Activated CD4-positive, alpha-beta T cell treated with anti-CD3 and anti-CD28 coated beads for 1 hour (primary cell): Measurements from ENCODE around the gene MFAP4.

ENCODE experiments used
- DNase-seq: peaks from one replicate; pipeline ENCODE4 v3.0.0-alpha.2; 2020

Gene MFAP4

GRCh38 chr17:19386974-19387920 lies at the start of gene MFAP4:
Gene MFAP4 (minus strand): TSS chr17:19387190. CDS start chr17:19387155, 35 bp downstream.
- no peak for DNase-seq

GRCh38 chr17:19433727-19434340 lies 46.8 kb upstream of the MFAP4 start:
- no peak for DNase-seq

- no peak for DNase-seq
These were observed 46.3 kb upstream of the MFAP4 start for GRCh38 chr17:19433255-19433654.

- no peak for DNase-seq
These were observed 44.7 kb upstream of the MFAP4 start for GRCh38 chr17:19431691-19432090.

- no peak for DNase-seq
These were observed 39.6 kb upstream of the MFAP4 start for GRCh38 chr17:19426631-19427030.

- no peak for DNase-seq
These were observed 38.2 kb upstream of the MFAP4 start for GRCh38 chr17:19424934-19425868.

- DNase-seq, result no peak
These were observed 34.9 kb upstream of the MFAP4 start for GRCh38 chr17:19421926-19422325.

GRCh38 chr17:19421219-19421618 lies 34.2 kb upstream of the MFAP4 start:
- no peak for DNase-seq

GRCh38 chr17:19418251-19418992 lies 31.4 kb upstream of the MFAP4 start:
- no peak for DNase-seq

GRCh38 chr17:19417611-19418010 lies 30.6 kb upstream of the MFAP4 start:
- DNase-seq, result no peak

- no peak for DNase-seq
These were observed 29.1 kb upstream of the MFAP4 start for GRCh38 chr17:19415806-19416775.

- DNase-seq, result no peak
These were observed 28.3 kb upstream of the MFAP4 start for GRCh38 chr17:19415311-19415710.

GRCh38 chr17:19414396-19415280 lies 27.6 kb upstream of the MFAP4 start:
- no peak for DNase-seq

GRCh38 chr17:19413761-19414160 lies 26.8 kb upstream of the MFAP4 start:
- DNase-seq, result no peak

GRCh38 chr17:19412984-19413383 lies 26.0 kb upstream of the MFAP4 start:
- DNase-seq, result no peak

GRCh38 chr17:19412510-19412909 lies 25.5 kb upstream of the MFAP4 start:
- DNase-seq, result no peak

GRCh38 chr17:19411631-19412030 lies 24.6 kb upstream of the MFAP4 start:
- DNase-seq, result no peak

- no peak for DNase-seq
These were observed 24.1 kb upstream of the MFAP4 start, which contains the start of gene RNF112 for GRCh38 chr17:19410875-19411620. Gene RNF112 (plus strand): TSS chr17:19411232. CDS start chr17:19411409, 177 bp downstream.

- DNase-seq, result no peak
These were observed 23.1 kb upstream of the MFAP4 start for GRCh38 chr17:19410091-19410490.
